A549 treated with GW870086 at 1 μM for 4 hours (cell line): ENCODE data around the gene ADISSP. TPM values are rescaled to one million over a fixed set of nuclear protein-coding genes. Genes with fewer than 3 reads are reported as not detected.

Experiments used
- total RNA-seq: library from RNA; stranded (reverse); fragments of 200-300 nt; extraction: Qiagen RNA extraction; gene quantifications from 5 replicates; pipeline ENCODE4 v1.2.3, GENCODE V29; 2022; ENCODE audit warnings: low read depth

The ADISSP gene
- 104 to 160 TPM (median 155 TPM) in 5 replicates for total RNA-seq

DNA sequence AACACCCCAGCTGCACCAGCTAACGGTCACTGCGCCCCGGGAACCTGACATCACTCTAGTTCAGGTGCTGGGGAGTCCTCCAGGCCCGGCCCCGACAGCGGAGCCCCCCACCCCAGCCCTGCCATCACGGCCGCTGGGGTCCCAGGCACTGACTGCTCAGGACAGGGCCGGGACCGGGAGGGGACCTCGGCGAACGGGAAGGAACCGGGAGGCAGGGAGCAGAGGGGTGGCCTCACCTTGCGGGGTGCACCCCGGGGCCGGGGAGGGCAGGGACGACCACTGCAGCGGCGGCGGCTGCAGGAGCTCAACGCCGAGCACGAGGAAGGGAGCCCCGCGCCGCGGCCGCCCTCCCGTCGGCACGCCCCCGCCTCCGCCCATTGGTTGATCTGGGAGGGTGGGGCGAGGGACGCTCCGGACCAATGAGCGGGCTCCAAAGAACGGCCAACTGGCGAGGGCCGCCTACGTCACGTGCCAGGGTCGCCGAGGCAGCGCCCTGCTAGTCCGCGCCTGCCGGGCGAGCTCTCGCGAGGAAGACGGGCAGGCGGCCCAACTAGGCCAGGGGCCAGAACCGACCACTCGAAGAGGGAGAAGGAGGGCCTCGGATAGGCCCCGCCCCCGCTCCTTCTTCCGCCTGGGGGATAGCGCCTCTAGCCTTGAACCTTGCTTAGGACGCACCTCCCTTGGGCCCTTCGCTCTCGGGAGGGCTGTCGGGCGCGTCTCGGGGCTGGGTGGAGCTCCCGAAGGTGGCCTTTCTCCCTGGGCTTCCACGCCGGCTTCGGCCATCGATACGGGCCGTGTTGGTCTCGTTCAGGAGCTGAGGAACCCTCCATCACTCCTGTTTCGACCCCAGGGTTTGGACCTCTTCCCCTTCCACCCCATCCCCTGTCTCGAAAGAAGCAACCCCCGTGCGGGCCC, at the start of gene ADISSP:
Gene ADISSP (minus strand): TSS at position 327 of the 915 bp plus-strand sequence. CDS start 7,653 bp downstream, outside the sequence.

DNA sequence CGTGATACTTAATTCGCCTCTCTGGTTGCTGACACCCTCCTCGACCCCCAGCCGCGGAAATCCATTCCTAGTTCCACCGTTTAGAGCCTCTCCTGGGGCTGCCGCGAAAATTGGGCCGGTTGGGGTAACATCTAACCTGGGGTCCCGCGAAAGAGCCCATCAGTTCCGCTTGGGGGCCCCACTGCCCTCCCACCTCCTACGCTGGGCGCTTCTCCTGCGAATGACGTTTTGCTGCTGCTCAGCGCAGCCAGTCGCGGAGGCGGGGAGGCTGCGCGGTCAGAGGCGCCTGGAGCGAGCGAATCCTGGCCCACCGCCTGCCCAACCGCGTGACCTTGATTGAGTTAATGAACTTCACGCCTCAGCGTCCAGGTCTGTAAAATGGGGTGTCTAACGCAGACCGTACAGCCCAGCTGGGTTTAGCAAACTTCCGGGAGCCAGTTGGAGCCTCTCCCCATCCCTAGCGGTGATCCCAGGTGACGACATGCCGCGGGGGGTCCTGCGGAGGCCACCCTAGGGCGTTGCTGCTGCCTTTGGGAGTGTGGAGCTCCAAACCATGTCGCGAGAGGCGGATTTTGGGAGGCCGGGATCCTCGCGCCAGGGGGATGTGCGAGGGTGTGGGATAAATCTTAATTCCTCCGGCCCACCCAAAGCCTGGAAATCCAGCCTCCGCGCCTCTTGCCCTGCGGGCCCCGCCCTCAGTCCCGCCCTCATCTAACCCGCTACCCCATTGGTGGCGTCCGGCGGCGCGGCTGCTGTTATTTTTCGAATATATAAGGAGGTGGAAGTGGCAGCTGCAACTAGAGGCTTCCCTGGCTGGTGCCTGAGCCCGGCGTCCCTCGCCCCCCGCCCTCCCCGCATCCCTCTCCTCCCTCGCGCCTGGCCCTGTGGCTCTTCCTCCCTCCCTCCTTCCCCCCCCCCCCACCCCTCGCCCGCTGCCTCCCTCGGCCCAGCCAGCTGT, 28.2 kb upstream of the ADISSP start, which contains the start of gene CDC25B:
Gene CDC25B (plus strand): TSS at position 800 of the 958 bp plus-strand sequence. CDS start 222 bp downstream, outside the sequence.

DNA sequence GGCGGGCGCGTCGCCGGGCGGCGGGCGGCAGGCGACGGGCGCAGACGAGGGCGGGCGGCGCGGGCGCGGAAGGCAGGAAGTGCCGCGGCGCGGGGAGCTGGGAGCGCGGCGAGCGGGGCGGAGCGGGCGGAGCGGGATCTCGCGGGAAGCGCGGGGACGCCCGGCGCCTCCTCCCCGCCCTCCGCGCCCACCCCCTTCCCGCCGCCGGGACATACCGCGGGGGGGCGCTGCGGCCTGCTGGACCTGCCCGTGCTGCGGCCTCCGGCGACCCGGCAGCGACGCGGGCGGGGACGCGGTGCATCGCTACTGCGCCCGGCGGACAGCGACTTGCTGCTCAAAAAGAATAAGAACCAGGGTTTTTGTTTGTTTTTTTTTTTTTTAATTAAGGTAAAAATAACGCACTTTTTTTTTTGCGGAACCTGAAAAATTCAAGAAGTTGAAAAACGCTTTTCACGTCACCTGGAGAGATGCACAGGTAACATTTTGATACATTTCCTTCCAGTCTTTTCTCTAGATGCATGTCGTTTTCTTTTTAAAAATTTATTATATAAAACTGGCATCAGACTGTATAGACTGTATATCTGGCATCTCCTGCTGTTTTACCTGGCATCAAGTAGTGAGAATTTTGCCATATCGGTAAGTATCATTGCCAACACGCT, 19.2 kb upstream of the ADISSP start, which contains the start of gene CENPB:
Gene CENPB (minus strand): TSS at position 76 of the 659 bp plus-strand sequence. CDS start 257 bp downstream, outside the sequence.

DNA sequence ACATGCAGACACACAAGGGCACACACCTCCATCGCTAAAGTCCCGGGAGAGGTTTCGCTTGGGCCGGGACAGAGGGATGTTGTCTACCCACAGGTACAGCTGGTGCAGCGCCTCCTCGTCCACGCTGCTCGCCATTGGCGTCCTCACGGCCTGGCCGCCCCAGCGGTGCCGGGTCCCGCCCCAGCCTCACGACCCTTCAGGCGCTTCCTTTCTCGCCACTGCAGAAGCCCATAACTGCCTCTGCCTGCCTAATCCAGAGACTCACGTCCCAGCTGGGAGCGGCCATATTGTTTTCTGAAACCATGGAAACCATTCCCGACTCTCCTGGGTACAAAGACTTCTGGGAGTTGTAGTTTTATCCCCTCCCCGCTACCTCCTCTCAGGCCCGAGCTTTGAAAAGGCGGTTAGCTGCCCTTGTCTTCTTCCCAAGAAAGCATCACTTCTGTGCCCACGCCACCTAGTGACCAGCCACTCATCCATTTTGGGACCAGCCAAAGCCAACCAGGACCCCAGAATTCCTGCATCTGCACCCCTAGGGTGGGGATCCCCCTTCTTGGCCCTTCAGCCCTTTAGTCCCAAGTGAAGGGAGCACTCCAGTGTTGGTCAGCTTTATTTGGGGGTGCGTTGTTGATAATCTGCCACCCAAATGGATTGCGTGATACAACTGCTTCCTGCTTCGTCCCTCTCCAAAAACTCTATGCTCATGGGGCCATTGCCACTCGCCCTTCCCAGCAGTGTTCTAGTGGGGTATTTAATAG, 13.8 kb upstream of the ADISSP start, which contains the start of gene SPEF1:
Gene SPEF1 (minus strand): TSS at position 296 of the 758 bp plus-strand sequence. CDS start 161 bp downstream, at position 135.

DNA sequence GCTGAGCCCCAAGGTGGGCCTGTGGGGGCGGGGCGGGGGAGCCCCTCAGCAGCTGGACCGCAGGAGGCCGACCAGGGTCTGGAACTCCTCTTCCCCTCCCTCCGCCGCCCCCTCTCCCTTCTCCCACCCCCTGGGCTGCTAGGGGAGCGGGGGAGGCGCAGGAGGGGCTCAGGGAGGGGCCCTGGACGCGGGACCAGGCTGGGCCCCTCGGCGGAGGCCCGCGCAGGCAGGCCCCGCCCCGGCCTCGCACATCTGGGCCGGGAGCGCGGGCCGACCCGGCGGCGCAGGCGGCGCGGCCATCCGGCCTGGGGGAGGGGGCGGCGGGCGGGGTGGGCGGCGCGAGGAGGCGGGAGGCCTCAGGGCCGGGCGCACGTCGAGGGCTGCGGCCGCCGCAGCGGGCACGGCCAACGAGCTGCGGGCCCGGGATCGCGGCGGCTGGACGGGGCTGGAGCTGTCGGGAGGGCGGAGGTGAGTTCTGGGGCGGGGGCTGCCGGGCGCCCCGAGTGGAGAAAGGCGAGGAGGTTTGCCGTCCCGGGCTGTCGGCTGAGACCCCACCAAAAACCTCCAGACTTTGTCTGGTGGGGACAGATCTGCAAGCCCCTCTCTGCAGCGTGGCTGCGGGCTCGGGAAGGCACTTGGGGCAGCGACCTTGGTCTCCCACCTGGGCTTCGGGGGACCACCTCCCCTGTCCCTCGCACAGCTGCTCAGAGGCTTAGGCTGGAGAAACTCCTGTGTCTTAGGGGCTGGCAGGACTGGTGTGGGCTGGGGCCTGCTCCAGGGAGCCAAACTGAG, 35.0 kb downstream of the ADISSP start, which contains the start of gene HSPA12B:
Gene HSPA12B (plus strand): TSS at position 359 of the 792 bp plus-strand sequence. CDS start 5,990 bp downstream, outside the sequence.

DNA sequence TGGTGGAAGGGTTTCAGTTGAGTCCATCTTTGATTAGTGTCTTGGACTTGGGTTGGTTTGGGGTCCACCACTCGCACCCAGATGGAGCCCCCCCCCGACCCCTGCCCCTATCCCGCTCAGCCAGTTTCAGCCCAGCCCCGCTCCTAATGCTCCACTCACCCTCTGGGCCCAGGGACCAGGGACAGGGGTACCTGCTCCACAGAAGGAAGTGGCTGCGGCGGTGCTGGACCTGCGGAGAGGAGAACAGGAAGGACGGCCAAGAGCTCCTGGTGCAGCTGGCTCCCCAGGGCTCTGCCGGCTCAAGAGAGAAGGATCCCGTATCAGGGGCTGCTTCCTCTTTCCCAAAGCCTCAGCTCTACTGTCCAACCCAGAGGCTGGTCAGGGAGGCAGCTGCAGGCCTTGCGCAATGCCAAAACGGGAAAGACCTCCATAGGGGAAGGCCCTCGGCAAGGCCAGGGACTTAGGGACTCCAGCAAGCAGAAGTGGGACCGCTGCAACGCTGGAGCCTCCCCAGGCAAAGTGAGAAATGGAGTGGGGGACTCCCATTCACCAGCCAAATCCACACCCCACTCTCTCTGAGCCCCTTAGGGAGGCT, 55.2 kb downstream of the ADISSP start, which contains the start of gene SIGLEC1:
Gene SIGLEC1 (minus strand): TSS at position 322 of the 595 bp plus-strand sequence. CDS start 5,472 bp downstream, outside the sequence.

Other genes starting within 250 kb of the ADISSP start
- not detected in 5 replicates for gene GFRA4, start 104.4 kb downstream of the ADISSP start, total RNA-seq
- 0.05 to 0.13 TPM (median 0.07 TPM) in 3 of 5 replicates, not detected in the others for gene ADAM33, start 85.7 kb downstream of the ADISSP start, total RNA-seq
- 0.02 to 0.03 TPM in 2 of 5 replicates, not detected in the others for gene SIGLEC1, start 55.2 kb downstream of the ADISSP start, total RNA-seq
- 0.29 to 0.65 TPM (median 0.44 TPM) in 5 replicates for gene HSPA12B, start 35.1 kb downstream of the ADISSP start, total RNA-seq
- 1.4 to 2.7 TPM (median 2.0 TPM) in 5 replicates for gene SPEF1, start 13.7 kb upstream of the ADISSP start, total RNA-seq
- gene CENPB, start 19.0 kb upstream of the ADISSP start, total RNA-seq = 101 to 135 TPM (median 128 TPM) in 5 replicates
- 212 to 267 TPM (median 253 TPM) in 5 replicates for gene CDC25B, start 28.6 kb upstream of the ADISSP start, total RNA-seq
- gene AP5S1, start 52.8 kb upstream of the ADISSP start, total RNA-seq = 13.9 to 18.4 TPM (median 16.8 TPM) in 5 replicates
- 17.4 to 24.6 TPM (median 23.0 TPM) in 5 replicates for gene MAVS, start 79.1 kb upstream of the ADISSP start, total RNA-seq
- gene PANK2, start 121.6 kb upstream of the ADISSP start, total RNA-seq = 48.5 to 59.2 TPM (median 54.8 TPM) in 5 replicates
- 11.9 to 15.6 TPM (median 14.5 TPM) in 5 replicates for gene RNF24, start 247.8 kb upstream of the ADISSP start, total RNA-seq